SIG-M5 (cell line): Measurements from ENCODE around the gene SLC35F2.
"Not testable (repeated sequence)": the region's sequence is repeated elsewhere in the genome, so short reads cannot be mapped to it uniquely, and the experiment has no call there.

Experiments
- DNase-seq: peaks from one replicate; lab custom pipeline; 2025; lab: John Stamatoyannopoulos, UW

Gene SLC35F2

DNA sequence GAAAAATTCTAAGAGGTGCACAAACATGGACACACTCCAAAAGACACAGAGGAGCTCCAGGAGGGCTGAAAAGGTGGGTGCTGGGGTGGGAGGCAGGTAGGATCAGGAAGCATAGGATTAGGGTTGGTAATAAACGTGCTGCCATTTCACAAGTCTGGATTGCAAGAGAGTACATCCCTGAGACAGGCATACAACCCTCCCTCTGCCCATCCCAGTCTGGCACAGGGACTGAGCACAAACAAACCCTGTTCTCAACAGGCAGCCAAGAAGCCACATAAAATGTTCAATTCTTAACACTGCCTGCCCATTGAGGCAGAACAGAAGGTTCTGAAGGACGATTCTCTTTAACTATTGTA is 18.5 kb downstream of the SLC35F2 start:
- DNase-seq = no peak

DNA sequence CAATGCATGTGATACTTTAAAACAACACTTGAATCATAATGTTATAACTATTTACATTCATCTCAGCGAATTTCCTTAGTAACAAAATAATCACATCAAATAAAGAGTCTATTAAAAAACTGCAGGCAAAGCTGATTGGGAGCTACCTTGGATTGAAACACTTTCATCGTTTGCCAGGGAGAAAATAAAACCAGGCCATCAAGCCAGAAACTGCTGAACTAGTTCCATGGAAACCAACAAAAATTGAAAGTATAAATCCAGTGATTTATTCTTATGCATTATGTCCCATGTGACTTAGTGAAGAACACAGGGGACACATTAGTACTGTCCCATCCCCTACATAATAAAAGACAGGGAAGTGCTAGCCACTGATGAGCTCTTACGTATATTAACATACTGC is 21.7 kb downstream of the SLC35F2 start:
- no peak for DNase-seq

- DNase-seq = no peak
Observed at GRCh38 chr11:107834995-107835394, 23.6 kb downstream of the SLC35F2 start.

DNA sequence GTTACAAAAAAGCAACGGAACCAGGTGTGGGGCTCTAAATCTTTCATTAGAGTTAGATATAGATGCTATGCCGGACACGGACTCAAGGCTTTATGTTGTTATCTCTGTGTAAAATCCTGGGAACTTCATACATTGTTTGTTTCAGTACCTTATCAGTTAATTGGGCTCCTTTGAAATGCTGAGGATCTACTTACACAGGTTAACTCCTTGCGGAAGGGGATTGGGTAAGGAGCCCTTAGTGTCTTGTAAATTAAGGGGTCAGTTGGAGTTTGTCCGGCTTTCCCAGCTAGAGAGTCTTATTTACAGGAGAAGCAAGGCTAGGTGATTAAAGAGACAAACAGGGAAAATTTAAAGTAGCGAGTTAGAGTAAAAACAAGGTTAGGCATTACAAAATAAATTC is 24.7 kb downstream of the SLC35F2 start:
- not testable (repeated sequence) for DNase-seq

- no peak for DNase-seq
Observed at GRCh38 chr11:107830915-107831540, 27.6 kb downstream of the SLC35F2 start.

DNA sequence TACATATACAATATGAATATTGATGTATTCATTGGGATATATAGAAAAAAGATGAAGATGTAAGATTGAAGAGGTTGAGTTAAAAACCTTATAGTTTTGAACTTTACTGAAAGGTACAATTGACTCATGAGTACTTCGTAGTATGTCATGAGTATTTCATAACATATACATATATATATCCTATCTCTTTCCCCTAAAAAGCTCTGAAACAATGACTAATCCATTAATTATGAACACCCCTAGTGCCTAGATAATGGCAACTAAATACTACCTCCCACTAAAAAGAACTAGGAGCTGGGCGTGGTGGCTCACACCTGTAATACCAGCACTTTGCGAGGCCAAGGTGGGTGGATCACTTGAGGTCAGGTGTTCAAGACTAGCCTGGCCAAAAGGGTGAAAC is 31.5 kb downstream of the SLC35F2 start:
- DNase-seq = no peak

- DNase-seq = no peak
Observed at GRCh38 chr11:107825875-107826274, 32.7 kb downstream of the SLC35F2 start.

DNA sequence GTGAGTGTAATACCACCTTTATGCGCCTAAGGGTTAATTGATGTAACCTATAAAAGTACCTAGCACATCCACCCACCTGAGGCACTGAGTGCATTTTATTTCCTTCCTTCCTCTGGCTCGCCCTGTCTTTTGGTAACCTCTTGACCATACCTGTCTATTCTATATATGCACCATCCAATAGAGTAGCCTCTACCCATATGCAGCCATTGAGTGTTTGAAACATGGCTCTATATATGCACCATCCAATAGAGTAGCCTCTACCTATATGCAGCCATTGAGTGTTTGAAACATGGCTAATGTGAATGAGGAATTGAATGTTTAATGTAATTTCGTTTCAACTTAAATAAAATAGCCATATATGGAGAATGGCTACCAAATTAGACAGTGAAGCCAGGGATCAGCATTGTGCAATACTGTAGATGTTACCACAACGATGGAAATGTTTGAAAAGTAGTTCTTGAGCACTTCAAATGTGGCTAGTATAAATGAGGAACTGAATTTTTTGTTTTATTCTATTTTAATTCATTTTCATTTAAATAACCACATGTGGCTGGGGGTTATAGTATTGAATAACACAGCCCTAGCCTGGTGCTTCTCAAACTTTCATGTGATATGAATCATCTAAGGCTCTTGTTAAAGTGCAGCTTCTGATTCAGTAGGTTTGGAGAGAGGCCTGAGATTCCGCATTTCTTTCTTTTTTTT is 33.8 kb downstream of the SLC35F2 start:
- no peak for DNase-seq

- no peak for DNase-seq
Observed at GRCh38 chr11:107821199-107821927, 37.2 kb downstream of the SLC35F2 start.

DNA sequence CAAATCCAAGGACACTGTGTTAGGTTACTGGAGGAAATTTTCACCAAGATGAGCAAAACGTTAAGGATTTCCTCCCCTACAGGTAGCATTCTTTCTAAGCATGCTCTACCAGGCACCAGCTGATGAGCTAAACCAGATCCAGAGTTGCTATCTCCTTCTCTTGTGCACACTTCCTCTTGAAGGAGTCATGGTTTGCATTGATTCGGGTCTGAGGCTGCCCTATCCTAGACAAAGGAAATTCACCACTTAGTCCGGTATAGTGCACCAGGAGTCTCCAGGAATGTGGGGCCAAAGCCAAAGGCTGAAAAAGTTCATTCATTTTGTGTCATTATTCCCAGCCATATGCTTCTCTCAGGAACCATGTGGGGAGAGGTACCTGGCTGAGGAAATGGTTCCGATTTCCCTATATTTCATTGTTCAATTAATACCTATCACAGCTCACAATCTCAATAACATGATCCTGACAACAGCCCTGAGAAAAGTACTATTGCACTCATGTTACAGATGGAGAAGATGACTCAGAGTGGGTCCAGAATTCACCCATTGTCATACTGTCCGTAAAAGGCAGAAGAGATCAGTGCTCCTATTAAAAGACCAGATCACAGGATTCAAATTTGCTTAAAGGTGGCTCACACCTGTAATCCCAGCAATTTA is 39.1 kb downstream of the SLC35F2 start:
- no peak for DNase-seq

DNA sequence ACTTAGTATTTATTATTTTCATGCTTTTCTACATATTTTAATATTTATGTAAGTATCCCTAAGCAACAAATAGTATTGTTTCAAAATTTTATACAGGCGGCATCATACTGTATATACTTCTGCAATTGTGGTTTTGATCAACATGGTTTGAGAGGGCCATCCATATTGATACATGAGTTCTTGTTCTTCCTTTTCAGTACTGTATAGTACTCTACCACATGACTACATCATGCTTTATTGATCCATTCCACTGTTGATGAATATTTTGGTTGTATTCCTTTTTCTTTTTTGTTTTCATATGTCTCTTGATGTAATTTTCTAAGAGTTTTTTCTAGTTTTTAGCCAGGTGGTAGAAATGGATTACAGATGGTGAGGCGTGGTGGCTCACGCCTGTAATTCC is 40.1 kb downstream of the SLC35F2 start:
- DNase-seq = no peak

DNA sequence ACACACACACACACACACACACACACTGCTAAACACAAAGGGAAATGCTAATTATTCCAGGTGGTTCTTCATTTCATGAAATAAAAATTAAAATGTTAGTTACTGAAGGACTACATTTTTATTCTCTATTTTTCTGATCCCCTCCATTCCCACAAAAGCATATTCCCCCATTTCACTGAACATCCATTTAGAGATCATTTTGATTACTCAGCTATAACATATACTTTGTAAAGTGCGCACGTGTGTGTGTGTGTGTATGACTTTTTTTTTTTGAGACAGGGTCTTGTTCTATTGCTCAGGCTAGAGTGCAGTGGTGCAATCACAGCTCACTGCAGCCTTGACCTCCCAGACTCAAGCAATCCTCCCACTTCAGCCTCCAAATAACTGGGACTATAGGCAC is 42.6 kb downstream of the SLC35F2 start:
- DNase-seq = no peak

- DNase-seq = no peak
Observed at GRCh38 chr11:107810875-107811274, 47.7 kb downstream of the SLC35F2 start.

- DNase-seq = no peak
Observed at GRCh38 chr11:107808521-107808920, 50.1 kb downstream of the SLC35F2 start.

- DNase-seq = no peak
Observed at GRCh38 chr11:107804971-107805370, 53.6 kb downstream of the SLC35F2 start.

GRCh38 chr11:107804211-107804610 is 54.4 kb downstream of the SLC35F2 start:
- DNase-seq = no peak

DNA sequence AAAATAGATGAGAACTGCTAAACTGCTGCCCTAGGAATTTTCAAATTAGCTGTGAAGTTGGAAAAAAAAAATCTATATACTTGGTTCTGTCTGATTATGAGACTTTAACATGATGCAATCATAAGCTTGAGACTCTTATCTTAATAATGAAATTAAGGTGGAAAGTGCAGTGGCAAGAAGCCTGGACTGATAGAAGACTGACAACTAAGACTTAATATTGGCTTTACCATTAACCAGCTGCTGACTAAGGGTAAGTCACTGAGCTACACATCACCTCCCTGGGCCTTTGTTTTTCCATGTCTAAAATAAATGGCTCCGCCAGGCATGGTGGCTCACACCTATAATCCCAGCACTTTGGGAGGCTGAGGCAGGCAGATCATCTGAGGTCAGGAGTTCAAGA is 56.9 kb downstream of the SLC35F2 start:
- no peak for DNase-seq

DNA sequence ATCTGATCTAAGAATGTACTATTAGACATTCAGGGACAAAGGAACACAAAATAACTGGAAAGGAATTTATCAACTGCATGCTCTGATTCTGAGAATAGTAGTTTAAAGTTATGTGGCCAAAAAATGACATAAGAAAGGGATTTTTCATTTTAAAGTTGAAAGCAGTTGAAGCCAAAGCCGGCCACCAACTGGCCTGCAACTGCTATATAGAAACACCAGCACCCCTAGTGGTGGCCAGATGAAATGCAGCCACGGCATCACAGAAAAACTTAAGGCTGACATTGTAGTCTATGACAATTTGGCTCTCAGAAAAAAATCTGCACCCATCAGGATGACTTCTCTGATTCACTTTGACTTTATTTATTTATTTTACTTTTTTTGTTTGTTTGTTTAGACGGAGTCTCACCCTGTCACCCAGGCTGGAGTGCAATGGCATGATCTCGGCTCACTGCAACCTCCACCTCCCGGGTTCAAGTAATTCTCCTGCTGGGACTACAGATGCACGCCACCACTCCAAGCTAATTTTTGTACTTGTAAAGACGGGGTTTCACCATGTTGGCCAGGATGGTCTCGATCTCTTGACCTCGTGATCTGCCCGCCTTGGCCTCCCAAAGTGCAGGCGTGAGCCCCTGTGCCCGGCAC is 59.2 kb downstream of the SLC35F2 start:
- no peak for DNase-seq

DNA sequence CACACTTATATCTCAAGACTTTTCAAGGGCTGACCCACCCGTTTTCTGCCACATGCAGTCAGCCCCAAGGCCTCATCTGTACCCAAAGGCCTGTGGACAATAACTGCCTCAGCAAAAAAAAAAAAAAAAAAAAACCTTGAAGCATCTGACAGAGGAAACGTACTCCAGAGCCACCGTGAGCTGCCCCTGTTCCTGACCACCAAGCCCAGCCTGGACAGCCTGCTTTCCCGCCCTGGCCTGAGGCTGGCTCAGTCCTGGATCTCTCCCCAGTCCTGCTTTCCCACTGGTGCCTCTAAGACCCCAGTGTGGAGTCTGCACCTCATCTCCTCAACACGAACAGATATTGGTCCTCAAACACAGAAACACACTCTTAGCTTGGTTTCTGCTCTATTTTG is 66.5 kb downstream of the SLC35F2 start:
- DNase-seq = no peak

DNA sequence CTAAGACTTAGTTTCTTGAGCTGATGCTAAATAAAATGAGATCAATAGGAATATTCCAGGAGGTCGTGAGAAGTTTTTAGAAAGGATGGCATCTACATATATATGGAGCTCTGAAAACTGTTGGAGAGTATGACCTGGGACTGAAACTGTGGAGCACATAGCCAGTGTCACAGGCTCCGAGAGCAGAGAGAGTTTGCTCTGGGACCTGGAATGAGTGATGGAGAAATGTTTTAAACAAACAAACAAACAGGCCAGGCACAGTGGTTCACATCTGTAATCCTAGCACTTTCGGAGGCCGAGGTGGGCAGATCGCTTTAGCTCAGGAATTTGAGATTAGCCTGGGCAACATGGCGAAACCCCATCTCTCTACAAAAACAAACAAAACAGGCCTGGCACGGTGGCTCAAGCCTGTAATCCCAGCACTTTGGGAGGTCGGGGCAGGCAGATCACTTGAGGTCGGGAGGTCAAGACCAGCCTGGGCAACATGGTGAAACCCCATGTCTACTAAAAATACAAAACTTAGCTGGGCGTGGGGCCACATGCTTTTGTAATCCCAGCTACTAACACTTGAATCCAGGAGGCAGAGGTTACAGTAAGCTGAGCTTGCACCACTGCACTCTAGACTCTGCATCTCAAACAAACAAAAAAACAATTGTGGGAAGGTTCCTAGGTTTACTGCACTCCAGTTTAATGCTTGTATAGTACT is 67.1 kb downstream of the SLC35F2 start:
- DNase-seq = no peak

DNA sequence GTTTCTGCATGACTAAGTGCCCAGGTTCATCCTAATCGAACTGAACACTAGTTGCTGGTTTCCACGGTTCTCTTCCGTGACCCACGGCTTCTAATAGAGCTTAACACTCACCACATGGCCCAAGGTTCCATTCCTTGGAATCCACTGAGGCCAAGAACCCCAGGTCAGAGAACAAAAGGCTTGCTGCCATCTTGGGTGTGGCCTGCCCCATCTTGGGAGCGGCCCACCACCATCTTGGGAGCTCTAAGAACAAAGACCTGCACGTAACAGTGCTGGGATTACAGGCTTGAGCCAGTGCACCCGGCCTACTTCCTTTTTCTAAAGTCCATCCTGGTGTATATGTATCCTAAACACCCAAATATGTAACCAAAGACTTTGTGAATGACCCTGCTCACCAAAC is 68.8 kb downstream of the SLC35F2 start:
- no peak for DNase-seq

DNA sequence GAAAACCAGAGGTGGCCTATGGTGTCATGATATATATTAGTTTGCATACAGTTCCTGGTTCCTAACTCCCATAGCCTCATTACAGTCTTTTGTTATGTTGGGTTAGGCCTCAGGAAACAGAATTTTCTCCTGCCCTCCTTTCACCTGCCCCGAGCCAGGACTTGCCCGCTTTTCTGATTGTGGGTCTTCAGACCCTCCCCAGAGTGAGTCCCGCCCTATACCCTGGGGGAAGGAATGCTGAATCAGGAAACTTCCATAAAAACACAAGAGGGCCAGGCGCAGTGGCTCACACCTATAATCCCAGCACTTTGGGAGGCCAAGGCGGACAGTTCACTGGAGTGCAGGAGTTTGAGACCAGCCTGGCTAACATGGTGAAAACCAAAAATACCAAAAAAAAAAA is 70.9 kb downstream of the SLC35F2 start:
- DNase-seq = no peak
